ENCODE results near the gene COX6B2. TPM values are rescaled to one million over a fixed set of nuclear protein-coding genes. Genes with fewer than 3 reads are reported as not detected.

COX6B2 gene
- total and polyA plus RNA-seq, 2 of the 13 experiments (the other 11 are each of a cell fraction or from before 2014, with no cell fraction given) = 0.21 TPM; not detected in 1

DNA sequence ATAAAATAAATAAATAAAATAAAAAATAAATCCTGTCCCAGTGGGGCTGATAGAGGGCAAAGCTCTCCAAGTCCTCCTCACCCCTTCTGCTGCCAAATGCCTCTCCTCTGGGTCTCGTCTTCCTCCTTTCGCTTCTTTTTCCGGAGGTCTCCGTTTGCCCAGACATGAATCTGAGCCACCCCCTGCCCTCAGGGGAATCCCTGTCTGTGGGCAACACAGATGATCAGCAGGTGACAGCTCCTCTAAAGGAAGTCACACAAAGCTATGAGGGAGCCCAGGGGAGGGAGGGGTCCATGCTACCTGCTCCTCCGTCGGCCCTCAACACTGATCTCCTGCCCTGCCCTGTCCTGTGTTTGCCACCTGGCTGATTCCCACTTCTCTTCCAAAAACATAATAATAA, 29.9 kb downstream of the COX6B2 start:
- H3K4me2 ChIP-seq (ENCODE audit: low read depth, low read length) = no peak overlapping the region; the same call in 1 of the 2 replicates
- FAIRE-seq = no peak
- H2AFZ ChIP-seq (ENCODE audit: low read length) = no peak overlapping the region
- WGBS (ENCODE audit: low lambda C conversion rate) = 75% methylated on average over 6 of the region's 6 CpGs
- POLR2A ChIA-PET = no interaction called here
- no peaks in the 10 kb centered on the region for H3K79me2 ChIP-seq (ENCODE audit: insufficient read depth, low read length)
- no peak overlapping the region for H3K27ac ChIP-seq (ENCODE audit: extremely low read length, insufficient read depth, low read length)
- intact Hi-C loops (cut with micrococcal nuclease; ENCODE audit: unreplicated experiment) (no loop called here), in situ Hi-C loops (cut with HindIII; ENCODE audit: extremely low pct_ligation_motif_present, low pct_unique_long_range_greater_than_20kb) (no loop called here)
- no peaks in the 10 kb centered on the region for H3K36me3 ChIP-seq (replicated peaks in 1 of 2; ENCODE audit: control insufficient read depth in 1 of 2, insufficient read depth in 2 of 2, low read length in 2 of 2)
- H3K4me3 ChIP-seq (replicated peaks in 1 of 3; ENCODE audit: insufficient read depth in 1 of 3, low read depth in 2 of 3, low read length in 3 of 3) = no peak overlapping the region
- no peak overlapping the region for H3K9ac ChIP-seq (ENCODE audit: insufficient read depth, low read depth, low read length)
- H3K9me3 ChIP-seq (ENCODE audit: low read length) = no peaks in the 10 kb centered on the region
- H3K4me1 ChIP-seq (ENCODE audit: insufficient read depth, low read length) = peaks cover 55% of the 10 kb centered on the region
- H4K20me1 ChIP-seq (ENCODE audit: insufficient read depth, low read length) = no peaks in the 10 kb centered on the region
- CTCF ChIA-PET (ENCODE audit: low intra/inter-chr PET ratio, low total read pairs) = no interaction called here
- ATAC-seq = no peak
- BruUV-seq (replicated peaks) = no TSS peak
- no peak for DNase-seq (ENCODE audit: low spot score)
- no peaks in the 10 kb centered on the region; a peak in 1 of 5 replicates for H3K27me3 ChIP-seq (ENCODE audit: control insufficient read depth in 1 of 2, insufficient read depth in 2 of 2, low read length in 2 of 2)
- no peak for TF ChIP-seq SNAPC2 (CRISPR knock-in tag; IDR thresholded peaks at IDR 0.05)
- TF ChIP-seq CENPX (CRISPR knock-in tag; IDR thresholded peaks at IDR 0.05) = no peak
- TF ChIP-seq HNF4G (IDR thresholded peaks at IDR 0.05; ENCODE audit: borderline replicate concordance, low read depth, low read length) = no peak
- TF ChIP-seq HNF4G (CRISPR knock-in tag; IDR thresholded peaks at IDR 0.05; ENCODE audit: borderline replicate concordance, low read depth) = no peak
- TF ChIP-seq ZNF879 (CRISPR knock-in tag; IDR thresholded peaks at IDR 0.05) = no peak
- no peak for TF ChIP-seq ZBTB7B (CRISPR knock-in tag; IDR thresholded peaks at IDR 0.05)
- TF ChIP-seq, protein P1, sequence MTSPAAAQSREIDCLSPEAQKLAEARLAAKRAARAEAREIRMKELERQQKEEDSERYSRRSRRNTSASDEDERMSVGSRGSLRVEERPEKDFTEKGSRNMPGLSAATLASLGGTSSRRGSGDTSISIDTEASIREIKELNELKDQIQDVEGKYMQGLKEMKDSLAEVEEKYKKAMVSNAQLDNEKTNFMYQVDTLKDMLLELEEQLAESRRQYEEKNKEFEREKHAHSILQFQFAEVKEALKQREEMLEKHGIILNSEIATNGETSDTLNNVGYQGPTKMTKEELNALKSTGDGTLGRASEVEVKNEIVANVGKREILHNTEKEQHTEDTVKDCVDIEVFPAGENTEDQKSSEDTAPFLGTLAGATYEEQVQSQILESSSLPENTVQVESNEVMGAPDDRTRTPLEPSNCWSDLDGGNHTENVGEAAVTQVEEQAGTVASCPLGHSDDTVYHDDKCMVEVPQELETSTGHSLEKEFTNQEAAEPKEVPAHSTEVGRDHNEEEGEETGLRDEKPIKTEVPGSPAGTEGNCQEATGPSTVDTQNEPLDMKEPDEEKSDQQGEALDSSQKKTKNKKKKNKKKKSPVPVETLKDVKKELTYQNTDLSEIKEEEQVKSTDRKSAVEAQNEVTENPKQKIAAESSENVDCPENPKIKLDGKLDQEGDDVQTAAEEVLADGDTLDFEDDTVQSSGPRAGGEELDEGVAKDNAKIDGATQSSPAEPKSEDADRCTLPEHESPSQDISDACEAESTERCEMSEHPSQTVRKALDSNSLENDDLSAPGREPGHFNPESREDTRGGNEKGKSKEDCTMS (CRISPR knock-in tag; conservative IDR thresholded peaks at IDR 0.05) = no peak
- no peak for TF ChIP-seq MZF1 (CRISPR knock-in tag; IDR thresholded peaks at IDR 0.05; ENCODE audit: borderline replicate concordance)
- TF ChIP-seq, protein P2, sequence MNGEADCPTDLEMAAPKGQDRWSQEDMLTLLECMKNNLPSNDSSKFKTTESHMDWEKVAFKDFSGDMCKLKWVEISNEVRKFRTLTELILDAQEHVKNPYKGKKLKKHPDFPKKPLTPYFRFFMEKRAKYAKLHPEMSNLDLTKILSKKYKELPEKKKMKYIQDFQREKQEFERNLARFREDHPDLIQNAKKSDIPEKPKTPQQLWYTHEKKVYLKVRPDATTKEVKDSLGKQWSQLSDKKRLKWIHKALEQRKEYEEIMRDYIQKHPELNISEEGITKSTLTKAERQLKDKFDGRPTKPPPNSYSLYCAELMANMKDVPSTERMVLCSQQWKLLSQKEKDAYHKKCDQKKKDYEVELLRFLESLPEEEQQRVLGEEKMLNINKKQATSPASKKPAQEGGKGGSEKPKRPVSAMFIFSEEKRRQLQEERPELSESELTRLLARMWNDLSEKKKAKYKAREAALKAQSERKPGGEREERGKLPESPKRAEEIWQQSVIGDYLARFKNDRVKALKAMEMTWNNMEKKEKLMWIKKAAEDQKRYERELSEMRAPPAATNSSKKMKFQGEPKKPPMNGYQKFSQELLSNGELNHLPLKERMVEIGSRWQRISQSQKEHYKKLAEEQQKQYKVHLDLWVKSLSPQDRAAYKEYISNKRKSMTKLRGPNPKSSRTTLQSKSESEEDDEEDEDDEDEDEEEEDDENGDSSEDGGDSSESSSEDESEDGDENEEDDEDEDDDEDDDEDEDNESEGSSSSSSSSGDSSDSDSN (CRISPR knock-in tag; IDR thresholded peaks at IDR 0.05) = no peak
- no peak for TF ChIP-seq NFRKB (IDR thresholded peaks at IDR 0.05)
- TF ChIP-seq, protein P3, sequence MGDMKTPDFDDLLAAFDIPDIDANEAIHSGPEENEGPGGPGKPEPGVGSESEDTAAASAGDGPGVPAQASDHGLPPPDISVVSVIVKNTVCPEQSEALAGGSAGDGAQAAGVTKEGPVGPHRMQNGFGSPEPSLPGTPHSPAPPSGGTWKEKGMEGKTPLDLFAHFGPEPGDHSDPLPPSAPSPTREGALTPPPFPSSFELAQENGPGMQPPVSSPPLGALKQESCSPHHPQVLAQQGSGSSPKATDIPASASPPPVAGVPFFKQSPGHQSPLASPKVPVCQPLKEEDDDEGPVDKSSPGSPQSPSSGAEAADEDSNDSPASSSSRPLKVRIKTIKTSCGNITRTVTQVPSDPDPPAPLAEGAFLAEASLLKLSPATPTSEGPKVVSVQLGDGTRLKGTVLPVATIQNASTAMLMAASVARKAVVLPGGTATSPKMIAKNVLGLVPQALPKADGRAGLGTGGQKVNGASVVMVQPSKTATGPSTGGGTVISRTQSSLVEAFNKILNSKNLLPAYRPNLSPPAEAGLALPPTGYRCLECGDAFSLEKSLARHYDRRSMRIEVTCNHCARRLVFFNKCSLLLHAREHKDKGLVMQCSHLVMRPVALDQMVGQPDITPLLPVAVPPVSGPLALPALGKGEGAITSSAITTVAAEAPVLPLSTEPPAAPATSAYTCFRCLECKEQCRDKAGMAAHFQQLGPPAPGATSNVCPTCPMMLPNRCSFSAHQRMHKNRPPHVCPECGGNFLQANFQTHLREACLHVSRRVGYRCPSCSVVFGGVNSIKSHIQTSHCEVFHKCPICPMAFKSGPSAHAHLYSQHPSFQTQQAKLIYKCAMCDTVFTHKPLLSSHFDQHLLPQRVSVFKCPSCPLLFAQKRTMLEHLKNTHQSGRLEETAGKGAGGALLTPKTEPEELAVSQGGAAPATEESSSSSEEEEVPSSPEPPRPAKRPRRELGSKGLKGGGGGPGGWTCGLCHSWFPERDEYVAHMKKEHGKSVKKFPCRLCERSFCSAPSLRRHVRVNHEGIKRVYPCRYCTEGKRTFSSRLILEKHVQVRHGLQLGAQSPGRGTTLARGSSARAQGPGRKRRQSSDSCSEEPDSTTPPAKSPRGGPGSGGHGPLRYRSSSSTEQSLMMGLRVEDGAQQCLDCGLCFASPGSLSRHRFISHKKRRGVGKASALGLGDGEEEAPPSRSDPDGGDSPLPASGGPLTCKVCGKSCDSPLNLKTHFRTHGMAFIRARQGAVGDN (CRISPR knock-in tag; IDR thresholded peaks at IDR 0.05) = no peak
- TF ChIP-seq, protein P4, sequence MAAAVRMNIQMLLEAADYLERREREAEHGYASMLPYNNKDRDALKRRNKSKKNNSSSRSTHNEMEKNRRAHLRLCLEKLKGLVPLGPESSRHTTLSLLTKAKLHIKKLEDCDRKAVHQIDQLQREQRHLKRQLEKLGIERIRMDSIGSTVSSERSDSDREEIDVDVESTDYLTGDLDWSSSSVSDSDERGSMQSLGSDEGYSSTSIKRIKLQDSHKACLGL (CRISPR knock-in tag; IDR thresholded peaks at IDR 0.05) = no peak
- TF ChIP-seq EEA1 (CRISPR knock-in tag; IDR thresholded peaks at IDR 0.05; ENCODE audit: borderline replicate concordance) = no peak

Data from HepG2 (cell line).